H1 (cell line): Measurements from ENCODE around the gene TPT1. TPM values are rescaled to one million over a fixed set of nuclear protein-coding genes. Genes with fewer than 3 reads are reported as not detected.

ENCODE experiments used
- CTCF ChIA-PET: fragments of 300-600 bp; sonication (Branson Sonifier 250); formaldehyde crosslinking; loops from one replicate; lab custom pipeline; 2021; ENCODE audit not compliant: partially characterized antibody; lab: Charles Lee
- POLR2A ChIA-PET: fragments of 300-600 bp; sonication (Branson Sonifier 250); formaldehyde crosslinking; loops from one replicate; lab custom pipeline; 2021; ENCODE audit warnings: inconsistent platforms; ENCODE audit not compliant: partially characterized antibody; lab: Charles Lee
- DNase-seq, 2 experiments: peaks; one replicate each; pipeline versions ENCODE4 v3.0.0 to v3.0.0-alpha.2; 2010 to 2022; ENCODE audit warnings: low spot score in 2 of 2, low read depth in 1 of 2, mixed read lengths in 1 of 2
- FAIRE-seq: peaks from 2 replicates; lab custom pipeline; 2011; peaks lifted over from hg19 to GRCh38; lab: Jason Lieb, UNC
- H2AFZ ChIP-seq: 2 replicates; pipeline ENCODE4 v1.8.1; 2012; ENCODE audit warnings: low read length, inconsistent platforms
- H2AK5ac ChIP-seq: 2 replicates; pipeline ENCODE4 v1.6.1; 2013; ENCODE audit warnings: low read depth, low read length
- H2BK120ac ChIP-seq: replicated peaks from 2 replicates; pipeline ENCODE3; 2013; ENCODE audit warnings: low read depth, low read length, inconsistent platforms
- H2BK12ac ChIP-seq: 2 replicates; pipeline ENCODE4 v1.6.1; 2013; ENCODE audit warnings: low read depth, low read length
- H2BK15ac ChIP-seq: 2 replicates; pipeline ENCODE4 v1.6.1; 2013; ENCODE audit warnings: low read length
- H2BK20ac ChIP-seq: 2 replicates; pipeline ENCODE4 v1.6.1; 2013; ENCODE audit warnings: low read length
- H2BK5ac ChIP-seq: 2 replicates; pipeline ENCODE4 v1.6.1; 2013; ENCODE audit warnings: low read depth, low read length
- H3K14ac ChIP-seq: 2 replicates; pipeline ENCODE4 v1.6.1; 2013; ENCODE audit warnings: inconsistent platforms; ENCODE audit not compliant: insufficient read length
- H3K18ac ChIP-seq: 2 replicates; pipeline ENCODE4 v1.6.1; 2013; ENCODE audit warnings: low read length; ENCODE audit errors: extremely low read depth
- H3K23ac ChIP-seq: 2 replicates; pipeline ENCODE4 v1.6.1; 2013; ENCODE audit warnings: inconsistent platforms; ENCODE audit not compliant: insufficient read length
- H3K23me2 ChIP-seq: 2 replicates; pipeline ENCODE4 v1.6.1; 2013; ENCODE audit warnings: low read depth, low read length
- H3K27ac ChIP-seq: 2 replicates; pipeline ENCODE4 v1.6.1; 2011; ENCODE audit warnings: low read depth, low read length, inconsistent platforms
- H3K27me3 ChIP-seq, 4 experiments: replicated peaks in 1 of 4; 1 replicate in 1 of 4; 2 replicates in 3 of 4; pipeline versions ENCODE4 v1.6.1 to v1.8.1; 2011 to 2013; ENCODE audit warnings: low read length in 3 of 4, mild to moderate bottlenecking in 3 of 4, inconsistent platforms in 2 of 4, mixed read lengths in 2 of 4, moderate library complexity in 1 of 4; ENCODE audit not compliant: control insufficient read depth in 3 of 4, insufficient read depth in 3 of 4; ENCODE audit errors: extremely low read depth in 1 of 4
- H3K36me3 ChIP-seq, 4 experiments: 2 replicates each; pipeline versions ENCODE4 v1.6.1 to v1.8.1; 2011 to 2013; ENCODE audit warnings: mild to moderate bottlenecking in 4 of 4, low read length in 3 of 4, moderate library complexity in 2 of 4, control low read depth in 1 of 4, inconsistent platforms in 1 of 4; ENCODE audit not compliant: insufficient read depth in 4 of 4, control insufficient read depth in 2 of 4
- H3K4ac ChIP-seq: replicated peaks from 2 replicates; pipeline ENCODE3; 2013; ENCODE audit warnings: low read length, low read depth, mixed read lengths, inconsistent platforms; ENCODE audit not compliant: insufficient read length
- H3K4me1 ChIP-seq, 4 experiments: replicated peaks in 1 of 4; 1 replicate in 1 of 4; 2 replicates in 3 of 4; pipeline versions ENCODE4 v1.6.1 to v1.8.1; 2011 to 2013; ENCODE audit warnings: low read length in 3 of 4, inconsistent platforms in 2 of 4, mixed read lengths in 1 of 4; ENCODE audit not compliant: insufficient read depth in 4 of 4, control insufficient read depth in 3 of 4
- H3K4me2 ChIP-seq, 2 experiments: 2 replicates each; pipeline versions ENCODE4 v1.6.1 to v1.8.1; 2011 to 2013; ENCODE audit warnings: low read depth in 2 of 2, low read length in 2 of 2, control low read depth in 1 of 2, inconsistent platforms in 1 of 2, mild to moderate bottlenecking in 1 of 2; ENCODE audit not compliant: insufficient read depth in 1 of 2
- H3K4me3 ChIP-seq, 4 experiments: fragments of 200-600, 300-600 bp in 1 of 4; sonication (generic), shearing (Covaris generic), sonication (Bioruptor Twin) in 1 of 4; 2 replicates each; pipeline versions ENCODE4 v1.5.1 to v1.8.1; 2011 to 2016; ENCODE audit warnings: low read length in 4 of 4, low read depth in 3 of 4, control low read depth in 2 of 4, inconsistent platforms in 2 of 4, mild to moderate bottlenecking in 2 of 4, mixed read lengths in 1 of 4, moderate library complexity in 1 of 4; ENCODE audit not compliant: insufficient read depth in 2 of 4; ENCODE audit errors: extremely low read depth in 1 of 4
- H3K56ac ChIP-seq: replicated peaks from 2 replicates; pipeline ENCODE3; 2013; ENCODE audit warnings: low read depth, mild to moderate bottlenecking, mixed read lengths, low read length, inconsistent platforms; ENCODE audit not compliant: insufficient read length
- H3K79me1 ChIP-seq: 2 replicates; pipeline ENCODE4 v1.6.1; 2013; ENCODE audit warnings: low read depth, low read length, control low read depth
- H3K79me2 ChIP-seq, 2 experiments: 2 replicates each; pipeline versions ENCODE4 v1.6.1 to v1.8.1; 2012 to 2013; ENCODE audit warnings: low read length in 2 of 2, mild to moderate bottlenecking in 2 of 2, inconsistent platforms in 1 of 2; ENCODE audit not compliant: insufficient read depth in 2 of 2, control insufficient read depth in 1 of 2
- H3K9ac ChIP-seq, 4 experiments: replicated peaks in 1 of 4; 1 replicate in 1 of 4; 2 replicates in 3 of 4; pipeline versions ENCODE4 v1.6.1 to v1.8.1; 2011 to 2013; ENCODE audit warnings: low read depth in 3 of 4, low read length in 3 of 4, control low read depth in 2 of 4, mild to moderate bottlenecking in 2 of 4, moderate library complexity in 2 of 4, inconsistent platforms in 1 of 4; ENCODE audit errors: extremely low read depth in 1 of 4
- H3K9me3 ChIP-seq, 2 experiments: 2 replicates each; pipeline versions ENCODE4 v1.6.1 to v1.8.1; 2012 to 2013; ENCODE audit warnings: mild to moderate bottlenecking in 2 of 2, moderate library complexity in 2 of 2, control low read depth in 1 of 2, inconsistent platforms in 1 of 2, low read depth in 1 of 2, low read length in 1 of 2, mixed read lengths in 1 of 2; ENCODE audit not compliant: insufficient read depth in 2 of 2
- H4K20me1 ChIP-seq, 2 experiments: replicated peaks in 1 of 2; 2 replicates each; pipeline versions ENCODE3 to v1.8.1; 2011 to 2013; ENCODE audit warnings: inconsistent platforms in 2 of 2, low read length in 2 of 2, mild to moderate bottlenecking in 1 of 2; ENCODE audit not compliant: insufficient read depth in 2 of 2, control insufficient read depth in 1 of 2
- H4K5ac ChIP-seq: 2 replicates; pipeline ENCODE4 v1.6.1; 2013; ENCODE audit warnings: low read length, low read depth, mixed read lengths, inconsistent platforms; ENCODE audit not compliant: insufficient read length
- H4K8ac ChIP-seq: 2 replicates; pipeline ENCODE4 v1.8.0; 2013; ENCODE audit warnings: mild to moderate bottlenecking, moderate library complexity, low read length, inconsistent platforms; ENCODE audit not compliant: insufficient read depth; ENCODE audit errors: extremely low read depth
- H4K91ac ChIP-seq: replicated peaks from 2 replicates; pipeline ENCODE3; 2013; ENCODE audit warnings: low read length, mixed read lengths, inconsistent platforms; ENCODE audit not compliant: insufficient read length
- HDAC6 ChIP-seq: IDR thresholded peaks from one replicate; pipeline ENCODE4 v1.7.1; 2012; ENCODE audit warnings: low read depth, mild to moderate bottlenecking, inconsistent platforms, low read length, moderate library complexity
- JUND ChIP-seq: IDR thresholded peaks from 2 replicates; pipeline ENCODE4 v1.6.1; 2011; ENCODE audit warnings: mild to moderate bottlenecking, improper control_type of control experiment, low read length
- KDM4A ChIP-seq: IDR thresholded peaks from one replicate; pipeline ENCODE4 v1.7.1; 2012; ENCODE audit warnings: low read depth, mild to moderate bottlenecking, moderate library complexity, low read length, inconsistent platforms; ENCODE audit not compliant: severe bottlenecking
- POLR2AphosphoS5 ChIP-seq: IDR thresholded peaks from 2 replicates; pipeline ENCODE4 v1.6.1; 2011; ENCODE audit warnings: low read depth, low read length
- WGBS, 2 experiments: shearing (Covaris generic) in 1 of 2; methylation state at CpG; one replicate each; pipeline versions ENCODE4 v1.1.6 to v1.1.7; 2013 to 2015; ENCODE audit warnings: low lambda C conversion rate in 2 of 2, mixed read lengths in 2 of 2, inconsistent platforms in 1 of 2, low coverage in 1 of 2, missing lambda C conversion rate in 1 of 2; ENCODE audit not compliant: insufficient replicate concordance in 2 of 2, insufficient coverage in 1 of 2, insufficient read length in 1 of 2; ENCODE audit errors: extremely low coverage in 1 of 2, missing lambda C conversion rate in 1 of 2; 5-methylcytosine and 5-hydroxymethylcytosine counted together
- polyA plus RNA-seq, 7 experiments: library from polyadenylated mRNA; depleted of rRNA in 3 of 7; stranded (reverse) in 5 of 7; unstranded in 2 of 7; fragments of >200 nt in 5 of 7; fragments of 200-250 nt in 2 of 7; gene quantifications; 1 replicate in 5 of 7; 2 replicates in 1 of 7; 4 replicates in 1 of 7; pipeline versions ENCODE4 v1.2.1 to v1.2.3, GENCODE V29; 2011 to 2013; ENCODE audit warnings: missing spikeins in 2 of 7, mixed read lengths in 2 of 7
- total RNA-seq: library from RNA; stranded (reverse); fragmentation: NEBNext Ultra II Directional; extraction: Animal tissue kit (Norgen Biotek cat#: 25700); gene quantifications from 2 replicates; pipeline ENCODE4 v1.2.1, GENCODE V29; 2021

The TPT1 gene
- total and polyA plus RNA-seq, 2 of the 8 experiments (the other 6 are each of a cell fraction or from before 2014, with no cell fraction given): 2,245 to 2,279 TPM

GRCh38 chr13:45372189-45373161, 31.5 kb upstream of the TPT1 start:
- H3K4me2 ChIP-seq: no peak overlapping the region
- no peak overlapping the region for H2BK120ac ChIP-seq
- no peaks in the 10 kb centered on the region for H3K79me2 ChIP-seq
- H4K5ac ChIP-seq: no peak overlapping the region
- FAIRE-seq (no peak), DNase-seq (no peak)
- no peak overlapping the region for H3K4ac ChIP-seq
- peaks cover 0 to 2% of the 10 kb centered on the region in 2 experiments for H4K20me1 ChIP-seq
- H3K9ac ChIP-seq: no peak overlapping the region
- no peak overlapping the region for H2BK20ac ChIP-seq
- H3K27me3 ChIP-seq: no peaks in the 10 kb centered on the region
- no peaks in the 10 kb centered on the region; a peak in 1 of 8 replicates for H3K36me3 ChIP-seq
- H4K91ac ChIP-seq: no peak overlapping the region
- no peak overlapping the region for H2BK5ac ChIP-seq
- ChIA-PET POLR2A (interaction anchor here (0.9 to 4.1 kb wide), 3 partner anchors 22 to 32 kb away, joined by 3 to 23 read pairs (median 10); partner anchors contain the start of gene TPT1), CTCF (interaction anchor here (0.6 to 12.3 kb wide), 16 partner anchors 10 to 118 kb away, joined by 3 to 164 read pairs (median 9); partner anchors contain the start of gene TPT1)
- no peak overlapping the region for H3K56ac ChIP-seq
- no peak overlapping the region for H3K18ac ChIP-seq
- no peaks in the 10 kb centered on the region for H3K23me2 ChIP-seq
- H3K79me1 ChIP-seq: no peaks in the 10 kb centered on the region
- H2AFZ ChIP-seq: no peak overlapping the region
- H3K9me3 ChIP-seq: no peaks in the 10 kb centered on the region
- TF ChIP-seq KDM4A: no peak
- no peak for TF ChIP-seq POLR2AphosphoS5
- TF ChIP-seq JUND: no peak
- TF ChIP-seq HDAC6: no peak
- H3K4me1 ChIP-seq: peaks cover 0 to 2% (median 1%) of the 10 kb centered on the region in 4 experiments; a peak in 5 of 7 replicates
- H3K14ac ChIP-seq: no peak overlapping the region
- H2AK5ac ChIP-seq: no peak overlapping the region
- WGBS, 2 experiments: 90% methylated on average over 24 of the region's 24 CpGs; no CpG with 5 or more reads in 1 of the 2 experiments
- no peak overlapping the region for H2BK15ac ChIP-seq
- no peak overlapping the region for H3K23ac ChIP-seq
- H3K4me3 ChIP-seq: no peak overlapping the region
- H2BK12ac ChIP-seq: no peak overlapping the region
- peak overlapping the region; percentile 78 for H4K8ac ChIP-seq
- H3K27ac ChIP-seq: no peak overlapping the region
